ENCODE data around the gene SDK1.

Gene SDK1

DNA sequence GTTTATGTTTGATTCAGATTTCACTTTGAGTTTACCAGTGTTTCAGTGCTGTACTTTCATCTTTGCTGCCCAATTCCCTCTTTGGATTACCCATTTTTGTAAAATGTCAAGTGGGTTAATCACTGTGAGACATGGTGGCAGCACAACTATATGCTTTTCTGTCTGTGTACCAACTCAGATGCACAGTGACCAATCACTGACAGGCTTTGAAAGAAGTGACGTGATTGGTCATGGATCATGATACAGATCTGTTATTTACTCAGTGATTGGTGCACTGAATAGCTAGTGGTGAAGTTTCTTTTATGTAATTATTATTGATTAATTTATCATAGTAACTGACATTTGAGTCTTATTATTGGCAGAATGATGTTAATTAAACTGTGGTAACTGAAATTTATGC is 126.9 kb downstream of the SDK1 start:
- DNase-seq, result no peak

DNA sequence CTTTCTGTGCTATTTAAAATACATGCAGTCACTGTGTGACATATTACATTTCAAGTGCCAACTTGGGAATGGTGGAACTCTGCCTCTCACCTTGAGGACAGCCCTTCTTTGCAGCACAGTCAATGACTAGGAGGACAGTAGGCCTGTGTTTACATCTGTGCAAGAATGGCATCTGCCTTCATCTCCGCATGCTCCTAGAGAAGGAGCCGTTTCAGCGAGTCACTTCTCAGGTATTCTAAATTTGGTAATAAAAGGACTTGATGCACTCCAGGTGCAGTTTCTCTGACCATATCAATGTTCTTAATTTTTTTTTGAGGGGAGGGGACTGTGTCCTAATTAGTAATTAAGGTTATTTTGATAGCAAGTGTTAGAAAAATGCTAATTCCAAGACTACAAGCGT is 128.9 kb downstream of the SDK1 start:
- DNase-seq, result no peak

DNA sequence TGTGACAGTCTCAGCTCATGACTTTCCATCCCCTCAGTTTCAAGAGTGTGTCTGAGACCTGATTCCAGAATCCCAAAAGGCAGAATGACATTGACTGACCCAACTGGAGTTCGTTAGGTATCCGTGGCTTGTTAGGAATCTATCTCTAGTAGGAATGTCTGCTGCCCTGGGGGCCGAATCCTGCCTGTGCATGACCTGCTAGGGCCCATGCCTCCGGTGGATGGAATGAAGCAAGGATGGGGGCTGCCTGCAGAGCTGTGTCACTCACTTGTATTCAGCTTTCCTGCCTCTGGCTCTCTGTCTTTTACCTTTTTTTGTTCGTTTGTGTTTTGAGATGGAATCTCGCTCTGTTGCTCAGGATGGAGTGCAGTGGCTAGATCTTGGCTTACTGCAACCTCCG is 129.5 kb downstream of the SDK1 start:
- no peak for DNase-seq

DNA sequence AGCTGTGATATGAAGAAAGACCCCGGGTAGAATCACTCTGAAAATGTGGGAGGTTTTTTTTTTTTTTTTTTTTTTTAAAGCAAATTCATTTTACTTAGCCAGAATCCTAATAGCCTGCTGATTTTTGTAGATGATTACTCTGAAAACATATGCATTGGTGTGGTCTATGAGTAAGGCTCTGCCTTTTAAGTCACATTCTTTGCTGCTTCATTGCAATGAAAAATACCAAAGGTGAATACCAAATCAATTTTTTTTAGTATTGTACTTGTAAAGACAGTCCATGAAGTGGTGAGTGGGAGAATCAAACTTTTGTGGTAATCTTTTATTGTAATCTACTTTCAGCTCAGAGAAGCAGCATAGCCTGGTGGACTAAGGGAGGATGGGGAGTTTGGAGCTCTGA is 130.3 kb downstream of the SDK1 start:
- no peak for DNase-seq

DNA sequence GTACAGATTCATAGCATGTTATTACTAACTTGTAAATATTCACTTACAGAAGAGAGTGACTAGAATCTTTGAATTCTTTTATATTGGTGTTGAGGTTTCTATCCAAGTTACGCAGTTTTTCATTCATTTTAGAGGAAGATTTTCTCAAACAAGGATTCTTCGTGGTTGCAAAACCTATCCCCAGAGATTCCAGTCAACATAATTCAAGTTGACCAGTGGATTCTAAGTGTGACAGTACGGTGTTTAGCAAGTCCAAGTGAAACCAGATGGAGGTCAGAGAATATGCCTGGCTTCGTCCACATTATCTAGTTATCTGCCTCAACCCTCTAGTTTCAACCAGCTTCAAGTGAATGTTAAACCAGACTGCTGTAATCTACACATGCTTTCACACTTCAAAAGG is 131.9 kb downstream of the SDK1 start:
- no peak for DNase-seq

DNA sequence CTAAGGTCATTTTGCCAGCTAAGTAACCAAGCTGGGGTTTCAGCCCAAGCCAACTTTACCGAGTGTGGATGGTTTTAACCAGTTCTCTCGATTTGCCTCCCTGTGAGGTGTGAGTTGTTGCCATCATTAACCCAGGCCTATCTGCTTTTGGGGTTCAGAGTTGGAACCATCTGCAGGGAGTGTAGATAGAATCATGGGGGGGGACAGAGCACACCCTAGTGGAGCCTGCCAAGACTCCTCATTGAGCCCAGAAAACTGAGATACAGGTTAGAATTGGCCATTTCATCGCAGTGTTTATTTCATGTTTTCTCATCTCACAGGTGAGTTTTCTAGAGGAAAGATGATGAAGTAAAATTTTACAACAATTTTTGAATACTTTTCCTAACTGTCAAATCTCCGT is 133.6 kb downstream of the SDK1 start:
- no peak for DNase-seq

DNA sequence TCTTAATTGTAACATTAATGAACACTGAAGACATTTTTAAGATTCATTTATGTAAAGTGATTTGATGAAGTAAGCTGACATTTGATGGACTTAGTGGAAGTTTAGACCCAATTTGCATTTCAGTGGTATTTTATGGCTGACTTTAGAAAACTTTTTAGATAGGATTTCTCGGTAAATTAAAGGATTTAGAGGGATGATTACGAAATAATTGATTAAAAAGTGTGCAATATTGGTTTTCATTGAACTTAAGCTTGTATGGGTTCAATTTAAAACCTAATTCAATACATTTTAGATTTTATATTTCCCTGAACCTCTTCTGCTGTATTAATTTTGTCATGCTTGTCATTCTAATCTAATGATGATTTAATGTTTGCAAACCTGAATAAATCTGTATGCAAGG is 135.1 kb downstream of the SDK1 start:
- DNase-seq, result no peak

DNA sequence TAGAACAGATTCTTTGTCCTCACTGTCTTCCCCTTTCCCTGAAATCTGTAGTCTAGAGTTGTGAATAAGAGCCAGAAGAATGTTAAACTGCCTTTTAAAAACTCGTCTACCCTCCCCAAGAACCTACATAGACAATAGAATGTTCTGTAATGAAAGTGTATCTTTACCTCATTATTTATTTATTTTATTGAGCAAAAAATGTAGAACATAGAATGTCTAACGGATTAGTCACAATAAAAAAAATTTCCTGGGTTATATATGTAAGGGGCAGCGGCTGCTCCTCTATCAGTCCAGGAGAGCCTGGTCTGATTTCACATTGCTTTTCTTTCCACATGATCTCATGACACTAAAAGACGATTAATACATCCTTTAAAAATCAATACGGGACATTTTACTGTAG is 135.7 kb downstream of the SDK1 start:
- DNase-seq, result no peak

DNA sequence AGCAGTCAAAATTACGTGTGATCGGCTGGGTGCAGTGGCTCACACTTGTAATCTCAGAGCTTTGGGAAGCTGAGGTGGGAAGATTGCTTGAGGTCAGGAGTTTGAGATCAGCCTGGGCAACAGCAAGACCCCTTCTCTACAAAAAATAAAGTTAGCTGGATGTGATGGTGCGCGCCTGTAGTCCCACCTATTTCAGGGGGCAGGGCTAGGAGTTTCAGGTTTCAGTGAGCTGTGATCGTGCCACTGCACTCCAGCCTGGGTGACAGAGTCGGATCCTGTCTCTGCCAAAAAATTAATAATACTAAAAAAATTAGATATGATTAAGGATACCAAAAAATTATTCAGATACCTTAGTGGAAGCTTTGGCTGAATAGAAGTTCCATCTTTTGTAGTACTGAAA is 136.4 kb downstream of the SDK1 start:
- DNase-seq, result no peak

DNA sequence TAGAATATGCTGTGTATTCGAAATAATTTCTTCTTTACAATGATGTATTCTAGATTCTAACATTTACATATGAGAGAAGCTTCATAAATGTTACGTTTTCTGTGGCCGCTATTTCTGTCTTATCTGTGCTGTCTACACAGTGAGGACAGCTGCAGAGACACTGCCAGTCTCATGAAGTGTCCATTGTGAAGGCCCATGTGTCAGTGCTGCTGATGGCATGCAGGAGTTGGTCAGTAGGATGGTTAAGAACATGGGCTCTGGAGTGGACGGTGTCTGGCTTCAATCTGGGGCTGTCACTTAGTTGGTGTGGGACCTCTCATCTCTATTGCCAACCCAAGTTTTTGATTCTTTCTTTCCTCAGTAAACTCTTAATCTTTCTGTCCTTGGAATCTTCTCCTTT is 137.3 kb downstream of the SDK1 start:
- DNase-seq, result no peak

DNA sequence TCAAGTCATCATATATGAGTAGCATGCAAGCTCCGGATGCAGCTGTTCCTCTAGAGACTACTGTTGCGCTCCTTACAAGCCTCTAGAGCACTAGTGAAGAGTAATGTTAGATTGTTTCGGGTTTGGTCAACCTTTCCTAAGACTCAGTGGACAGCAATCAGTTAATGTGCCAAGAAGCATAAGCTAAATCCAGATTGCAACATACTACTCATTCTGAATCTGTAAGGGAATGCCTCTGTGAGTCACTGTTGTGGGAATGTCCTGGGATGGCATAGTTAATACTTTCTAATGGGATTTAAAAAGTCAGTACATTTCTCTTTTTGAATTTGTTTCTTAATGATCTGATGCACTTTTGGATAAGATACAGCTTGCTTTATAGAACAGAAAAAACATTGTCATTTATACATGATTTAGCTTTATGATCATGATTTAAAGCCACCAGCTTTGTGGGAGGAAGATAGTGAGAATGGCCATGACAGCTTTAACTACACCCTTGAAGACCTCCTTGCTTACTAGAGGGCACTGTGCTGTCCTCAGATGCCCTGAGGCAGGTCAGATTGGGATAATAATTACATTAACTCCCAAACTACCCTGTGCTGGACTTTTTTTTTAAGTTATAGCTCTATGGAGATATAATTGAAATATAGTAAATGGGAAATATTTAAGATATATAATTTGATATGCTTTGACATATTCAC is 138.4 kb downstream of the SDK1 start:
- no peak for DNase-seq

DNA sequence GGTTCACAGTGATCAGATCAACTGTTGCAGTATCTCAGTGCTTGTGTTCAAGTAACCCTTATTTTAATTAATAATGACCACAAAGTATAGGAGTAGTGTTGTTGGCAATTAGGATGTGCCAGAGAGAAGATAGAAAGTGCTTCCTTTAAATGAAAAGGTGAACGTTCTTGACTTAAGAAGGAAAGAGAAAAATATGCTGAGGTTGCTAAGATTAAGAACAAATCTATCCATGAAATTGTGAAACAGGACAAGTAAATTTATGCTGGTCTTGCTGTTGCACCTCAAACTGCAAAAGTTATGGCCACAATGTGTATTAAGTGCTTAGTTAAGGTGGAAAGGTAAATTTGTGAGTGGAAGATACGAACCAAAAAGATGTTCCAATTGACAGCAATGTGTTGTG is 139.5 kb downstream of the SDK1 start:
- no peak for DNase-seq

DNA sequence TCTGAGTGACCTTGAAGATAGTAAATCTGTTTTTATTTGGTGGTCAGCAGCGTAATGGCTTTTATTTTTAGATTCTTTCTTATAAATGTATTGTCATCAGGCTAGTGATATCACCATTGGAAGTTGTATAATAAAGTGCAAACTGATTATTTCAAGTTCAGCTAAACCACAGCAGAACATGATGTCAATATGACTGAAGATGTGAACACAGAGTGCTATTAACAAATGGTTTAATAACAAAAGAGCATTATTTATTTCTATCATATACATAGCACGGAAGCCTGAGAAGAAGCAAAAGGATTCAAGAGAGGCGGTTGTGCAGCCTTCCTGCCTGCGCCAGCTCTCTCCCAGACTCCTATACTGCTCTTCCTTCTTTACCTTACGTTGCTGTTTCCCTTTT is 142.7 kb downstream of the SDK1 start:
- DNase-seq, result no peak

DNA sequence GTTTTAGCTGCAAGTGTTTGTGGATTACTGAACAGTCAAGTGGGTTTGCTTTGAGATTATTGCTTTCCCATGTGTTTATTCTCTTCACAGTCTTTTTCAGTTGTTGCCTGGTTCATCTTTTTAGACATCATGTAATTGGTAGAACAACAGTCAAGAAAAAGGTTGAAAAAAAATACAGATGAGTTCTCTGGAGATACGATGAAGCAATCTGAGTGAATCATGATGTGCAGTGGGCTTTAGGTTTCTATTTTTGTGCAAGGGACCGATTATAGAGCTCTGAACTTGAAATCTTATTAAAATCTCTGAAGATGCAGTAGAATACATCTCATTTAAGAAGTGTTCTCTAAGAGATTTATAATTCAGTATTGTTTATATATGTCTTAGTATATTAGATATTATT is 145.7 kb downstream of the SDK1 start:
- DNase-seq, result no peak

DNA sequence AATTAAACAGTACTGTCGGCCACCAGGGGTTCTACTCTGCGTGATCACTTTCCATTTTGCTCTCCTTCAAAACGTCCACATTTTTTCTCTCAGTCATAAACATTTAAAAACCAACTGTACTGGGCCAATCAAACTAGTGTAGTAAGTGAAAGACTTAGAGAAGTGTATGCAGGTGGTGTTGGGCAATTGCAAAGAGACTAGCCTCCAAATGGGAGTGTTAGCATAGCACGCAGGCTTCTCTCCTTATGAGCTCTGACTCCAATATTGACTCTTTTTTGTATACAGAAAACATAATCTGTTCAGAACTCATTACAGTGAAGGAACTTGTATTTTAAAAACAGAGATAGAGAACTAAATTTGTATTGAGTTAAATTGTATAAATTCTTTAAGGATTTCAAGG is 150.6 kb downstream of the SDK1 start:
- no peak for DNase-seq

DNA sequence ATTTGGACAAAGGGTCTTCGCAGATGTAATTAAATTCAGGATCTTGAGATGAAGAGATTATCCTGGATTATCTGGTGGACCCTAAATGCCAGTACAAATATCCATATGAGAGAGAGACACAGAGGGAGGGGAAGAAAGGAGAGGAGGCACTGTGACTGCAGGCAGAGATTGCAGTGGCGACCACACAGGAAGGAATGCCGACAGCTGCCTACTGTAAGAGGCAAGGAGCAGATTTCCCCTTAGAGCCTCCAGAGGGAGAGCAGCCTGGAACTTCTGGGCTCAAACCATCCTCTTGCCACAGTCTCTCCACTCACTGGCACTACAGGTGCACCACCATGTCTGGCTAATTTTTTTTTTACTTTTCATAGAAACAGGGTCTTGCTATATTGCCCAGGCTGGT is 152.3 kb downstream of the SDK1 start:
- DNase-seq, result no peak

DNA sequence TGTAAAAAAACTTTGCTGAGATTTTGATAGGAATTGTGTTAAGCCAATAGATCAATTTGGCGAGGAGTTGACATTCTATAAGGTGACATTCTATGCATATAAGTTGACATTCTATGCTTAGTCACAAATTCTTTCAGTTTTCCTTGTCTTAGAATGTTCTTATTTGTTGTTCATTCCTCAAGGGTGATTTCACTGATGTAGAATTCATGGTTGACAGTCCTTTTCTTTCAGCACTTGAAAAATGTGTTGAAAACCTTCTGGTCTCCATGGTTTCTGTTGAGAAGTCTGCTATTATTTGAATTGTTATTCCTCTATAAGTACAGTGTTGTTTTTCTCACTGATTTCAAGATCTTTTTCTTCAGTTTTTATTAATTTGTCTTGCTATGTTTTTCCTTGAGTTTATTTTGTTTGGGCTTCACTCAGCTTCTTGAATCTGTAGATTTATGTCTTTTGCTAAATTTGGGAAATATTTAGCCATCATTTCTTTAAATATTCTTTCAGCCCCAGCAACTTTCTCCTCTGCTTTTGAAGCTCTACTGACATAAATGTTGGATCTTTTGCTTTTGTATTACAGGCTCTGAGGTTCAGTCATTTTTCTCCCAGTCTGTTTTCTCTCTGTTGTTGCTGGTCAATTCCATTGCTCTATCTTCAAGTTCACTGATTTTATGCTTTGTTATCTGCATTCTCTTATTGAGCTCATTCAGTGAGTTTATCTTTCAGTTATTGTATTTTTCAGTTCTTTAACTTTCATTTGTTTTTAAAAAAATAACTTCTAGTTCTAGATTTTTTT is 154.9 kb downstream of the SDK1 start:
- DNase-seq, result no peak

DNA sequence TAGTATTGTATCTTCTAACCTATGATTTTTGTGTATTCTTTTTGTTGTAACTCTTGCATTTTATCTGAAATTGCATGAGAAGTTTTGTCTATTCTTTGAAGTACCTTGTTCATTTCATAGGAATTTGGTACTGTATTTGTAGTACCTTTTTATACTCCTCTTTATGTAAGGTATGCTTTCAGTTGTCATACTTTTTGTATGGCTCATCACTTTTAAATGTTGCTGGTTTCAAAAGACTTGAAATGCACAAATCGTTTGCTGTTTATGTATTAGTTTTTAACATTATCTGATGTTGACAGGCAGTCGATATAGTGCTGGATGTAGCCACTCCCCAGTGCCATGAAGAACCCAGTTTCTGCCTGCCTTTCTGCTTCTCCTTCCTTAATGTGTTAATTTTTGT is 158.1 kb downstream of the SDK1 start:
- no peak for DNase-seq

DNA sequence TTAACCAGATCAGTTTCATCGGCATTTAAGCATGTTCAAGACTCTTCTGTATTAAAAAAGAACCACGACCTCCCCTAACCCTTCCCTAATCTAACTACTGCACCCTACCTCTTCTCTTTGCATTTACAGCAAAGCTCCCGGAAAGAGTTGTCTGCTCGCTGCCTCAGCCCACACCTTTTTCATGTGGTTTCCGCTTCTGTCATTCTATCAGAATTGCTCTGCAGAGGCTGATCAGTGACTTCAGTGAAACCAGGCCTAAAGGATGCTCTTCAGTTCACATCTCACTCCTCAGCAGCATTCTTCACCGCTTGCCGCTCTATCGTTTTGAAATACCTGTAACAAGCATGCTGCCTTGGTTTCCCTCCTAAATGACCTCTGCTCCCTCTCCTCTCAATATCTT is 160.9 kb downstream of the SDK1 start:
- peak in 3 of 4 experiments; percentile 4 to 26 (median 11) for DNase-seq

DNA sequence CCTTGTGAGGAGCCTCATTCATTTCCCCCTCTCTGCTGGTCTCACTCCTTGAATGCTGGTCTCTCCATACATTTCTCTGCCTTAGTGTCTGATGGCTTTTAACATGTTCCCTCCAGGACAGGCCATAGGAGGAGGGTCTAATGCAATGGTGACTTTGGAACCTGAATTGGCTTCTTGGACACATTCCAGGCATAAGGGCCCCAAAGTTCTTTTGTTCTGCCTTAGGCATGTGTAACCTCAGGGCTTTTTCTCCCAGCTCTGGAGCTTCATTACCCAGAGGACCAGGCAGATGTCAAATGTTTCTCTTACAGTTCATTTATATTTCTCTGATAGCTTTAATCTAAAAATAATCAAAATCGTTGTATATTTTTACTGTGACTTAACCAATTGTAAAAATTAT is 162.6 kb downstream of the SDK1 start:
- no peak for DNase-seq

DNA sequence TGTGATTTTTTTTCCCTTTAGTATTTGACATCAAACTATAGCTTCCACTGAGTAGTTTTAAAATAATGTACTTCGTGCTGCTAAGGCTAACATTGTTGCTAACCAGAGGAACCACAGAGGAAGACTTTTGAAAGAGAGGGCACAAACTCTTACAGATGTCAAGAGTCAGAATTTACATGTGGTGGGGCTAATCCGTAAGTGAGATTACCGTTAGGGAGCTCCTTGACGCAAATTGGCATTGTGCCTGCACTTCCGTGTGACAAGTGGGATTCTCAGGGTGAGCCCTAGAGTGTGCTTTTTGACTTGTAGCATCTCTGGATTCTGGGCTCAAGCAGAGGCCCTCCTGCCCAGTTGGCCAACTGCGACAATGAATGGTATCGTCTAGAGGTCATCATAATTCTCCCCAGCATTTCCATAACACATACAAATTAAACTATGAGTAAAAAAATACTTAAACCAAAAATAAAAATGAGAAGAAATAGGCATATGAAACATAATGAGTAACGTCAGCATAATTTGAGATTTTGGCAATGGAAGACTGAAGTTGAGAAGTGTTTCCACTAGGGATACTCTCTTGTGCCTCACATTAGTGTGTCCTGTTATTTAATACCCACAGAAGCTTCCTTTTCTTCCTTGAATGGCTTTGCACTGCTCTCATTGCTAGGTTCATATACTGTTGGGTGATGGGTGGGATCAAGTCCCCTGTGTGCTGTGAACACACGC is 164.0 kb downstream of the SDK1 start:
- DNase-seq, result no peak

DNA sequence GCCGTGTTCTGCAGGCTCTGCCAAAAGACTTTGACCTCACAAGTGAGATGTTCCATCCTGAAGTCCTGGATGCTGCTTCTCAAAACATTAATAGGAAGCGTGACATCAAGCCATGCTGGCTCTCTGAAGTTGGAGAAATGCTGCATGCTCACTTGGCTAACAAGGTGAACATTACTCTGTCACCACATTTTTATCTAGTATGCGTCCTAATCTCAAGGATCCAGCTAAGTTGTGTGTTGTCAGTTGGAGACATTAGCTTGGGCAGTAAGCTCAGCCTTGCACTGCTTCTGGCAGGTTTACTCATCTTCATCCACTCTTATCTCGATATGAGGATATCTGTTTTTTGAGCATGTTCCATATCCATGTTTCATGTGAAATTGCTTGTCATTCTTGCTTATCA is 165.2 kb downstream of the SDK1 start:
- DNase-seq, result no peak

DNA sequence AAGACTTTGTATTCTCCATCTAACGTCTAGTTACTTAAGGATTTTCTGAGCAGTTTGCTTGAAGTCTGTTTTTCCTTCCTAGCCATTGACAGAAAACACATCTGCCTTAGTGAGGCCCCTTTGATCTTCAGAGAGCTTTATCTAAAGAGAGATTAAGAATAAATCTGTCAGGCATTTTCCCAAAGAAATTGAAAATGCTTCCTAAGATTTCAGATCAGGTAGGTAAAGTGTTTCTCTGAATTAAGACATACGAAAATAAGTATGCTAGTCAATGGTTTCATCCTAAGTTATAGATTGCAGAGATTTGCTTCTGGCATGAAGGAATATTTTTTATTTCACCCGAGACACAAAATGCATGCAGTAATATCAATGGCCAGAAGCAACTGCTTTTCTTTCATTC is 168.6 kb downstream of the SDK1 start:
- no peak for DNase-seq

DNA sequence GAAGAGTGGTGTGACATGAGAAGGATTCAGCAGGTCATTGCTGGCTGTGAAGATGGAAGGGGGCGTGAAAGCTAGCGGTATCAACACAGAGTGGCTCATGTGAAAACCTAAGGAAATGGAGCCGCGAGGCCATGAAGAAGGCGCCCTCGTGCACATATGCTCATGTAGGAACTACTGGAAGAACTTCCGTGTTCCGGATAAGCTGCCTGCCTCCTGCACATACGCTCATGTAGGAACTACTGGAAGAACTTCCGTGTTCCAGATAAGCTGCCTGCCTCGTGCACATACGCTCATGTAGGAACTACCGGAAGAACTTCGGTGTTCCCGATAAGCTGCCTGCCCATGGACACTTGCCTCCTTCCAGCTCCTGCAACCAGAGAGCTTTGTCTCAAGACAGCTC is 179.1 kb downstream of the SDK1 start:
- DNase-seq, result no peak
